ENCODE measurements around the gene ALKBH3.

GRCh38 chr11:43925932-43926505, 45.4 kb downstream of the ALKBH3 start:
- no peak for TF ChIP-seq EZH2 (IDR thresholded peaks at IDR 0.05)
- no peak for TF ChIP-seq POLR2AphosphoS5 (IDR thresholded peaks at IDR 0.05; ENCODE audit: borderline replicate concordance, low read depth, low read length)

Measured in SK-N-MC (cell line).